ENCODE measurements around the gene RGL1.

RGL1 gene

GRCh38 chr1:183859831-183860230, 54.9 kb downstream of the RGL1 start:
- H3K4me3 ChIP-seq (ENCODE audit: low read length): no peak overlapping the region
- no peak for TF ChIP-seq CTCF (conservative IDR thresholded peaks at IDR 0.05; ENCODE audit: low read length)
- peak; percentile 83 for DNase-seq (ENCODE audit: low read depth)

GRCh38 chr1:183862967-183863366, 58.0 kb downstream of the RGL1 start:
- no peak for DNase-seq (ENCODE audit: low read depth)
- no peak for TF ChIP-seq CTCF (conservative IDR thresholded peaks at IDR 0.05; ENCODE audit: low read length)
- no peak overlapping the region for H3K4me3 ChIP-seq (ENCODE audit: low read length)

- TF ChIP-seq CTCF (conservative IDR thresholded peaks at IDR 0.05; ENCODE audit: low read length): no peak
- H3K4me3 ChIP-seq (ENCODE audit: low read length): no peak overlapping the region
- DNase-seq (ENCODE audit: low read depth): no peak
Measured at GRCh38 chr1:183863852-183864251, 58.9 kb downstream of the RGL1 start.

GRCh38 chr1:183864611-183865010, 59.7 kb downstream of the RGL1 start:
- TF ChIP-seq CTCF (conservative IDR thresholded peaks at IDR 0.05; ENCODE audit: low read length): no peak
- no peak for DNase-seq (ENCODE audit: low read depth)
- H3K4me3 ChIP-seq (ENCODE audit: low read length): no peak overlapping the region

GRCh38 chr1:183869230-183869629, 64.3 kb downstream of the RGL1 start:
- DNase-seq (ENCODE audit: low read depth): no peak
- no peak overlapping the region for H3K4me3 ChIP-seq (ENCODE audit: low read length)
- TF ChIP-seq CTCF (conservative IDR thresholded peaks at IDR 0.05; ENCODE audit: low read length): no peak

- no peak for DNase-seq (ENCODE audit: low read depth)
- TF ChIP-seq CTCF (conservative IDR thresholded peaks at IDR 0.05; ENCODE audit: low read length): no peak
- no peak overlapping the region for H3K4me3 ChIP-seq (ENCODE audit: low read length)
Measured at GRCh38 chr1:183869664-183870063, 64.7 kb downstream of the RGL1 start.

- no peak overlapping the region for H3K4me3 ChIP-seq (ENCODE audit: low read length)
- peak; percentile 63 for DNase-seq (ENCODE audit: low read depth)
- no peak for TF ChIP-seq CTCF (conservative IDR thresholded peaks at IDR 0.05; ENCODE audit: low read length)
Measured at GRCh38 chr1:183870351-183871077, 65.6 kb downstream of the RGL1 start.

Data from AG10803 (cell line).